ENCODE results near the gene AOPEP. TPM values are rescaled to one million over a fixed set of nuclear protein-coding genes. Genes with fewer than 3 reads are reported as not detected.

The AOPEP gene
- total and polyA plus RNA-seq, 12 donors, result 110 to 250 (median 161) TPM

DNA sequence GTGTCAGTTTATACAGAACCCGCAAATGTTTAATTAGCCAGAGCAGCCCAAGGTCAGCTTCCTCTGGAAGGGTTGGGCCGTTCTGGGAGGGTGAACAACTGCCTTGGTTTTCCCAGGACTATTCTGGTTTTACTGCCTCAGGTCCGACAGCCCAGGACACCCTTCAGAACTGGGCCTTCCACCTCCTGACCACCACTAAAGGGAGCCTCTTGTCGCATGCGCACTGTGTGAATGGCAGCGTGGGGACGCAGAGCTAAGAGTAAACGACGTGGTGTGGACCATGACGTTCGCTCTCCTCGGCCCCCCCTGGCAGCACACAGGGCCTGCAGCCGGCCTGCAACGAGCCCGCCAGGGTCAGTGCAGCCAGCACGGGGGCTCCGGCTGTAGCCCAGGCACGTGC, 376.1 kb downstream of the AOPEP start:
- Histone ChIP-seq H3K4me1 (peaks cover 20 to 93% (median 73%) of the 10 kb centered on the region in 9 donors), H3K27ac (peak overlapping the region in 8 of 10 donors; percentile 18 to 62 (median 26)), H3K9me3 (no peaks in the 10 kb centered on the region), H3K4me3 (no peak overlapping the region), H3K27me3 (no peaks in the 10 kb centered on the region), H3K36me3 (peaks cover 0 to 72% (median 13%) of the 10 kb centered on the region in 9 donors)
- ATAC-seq, result no peak
- DNase-seq, result no peak
- intact Hi-C loops (cut with DNase I), result no loop called here
- 79 to 80% methylated on average over 18 of the region's 18 CpGs for WGBS, 2 donors
- TF ChIP-seq, protein P1, sequence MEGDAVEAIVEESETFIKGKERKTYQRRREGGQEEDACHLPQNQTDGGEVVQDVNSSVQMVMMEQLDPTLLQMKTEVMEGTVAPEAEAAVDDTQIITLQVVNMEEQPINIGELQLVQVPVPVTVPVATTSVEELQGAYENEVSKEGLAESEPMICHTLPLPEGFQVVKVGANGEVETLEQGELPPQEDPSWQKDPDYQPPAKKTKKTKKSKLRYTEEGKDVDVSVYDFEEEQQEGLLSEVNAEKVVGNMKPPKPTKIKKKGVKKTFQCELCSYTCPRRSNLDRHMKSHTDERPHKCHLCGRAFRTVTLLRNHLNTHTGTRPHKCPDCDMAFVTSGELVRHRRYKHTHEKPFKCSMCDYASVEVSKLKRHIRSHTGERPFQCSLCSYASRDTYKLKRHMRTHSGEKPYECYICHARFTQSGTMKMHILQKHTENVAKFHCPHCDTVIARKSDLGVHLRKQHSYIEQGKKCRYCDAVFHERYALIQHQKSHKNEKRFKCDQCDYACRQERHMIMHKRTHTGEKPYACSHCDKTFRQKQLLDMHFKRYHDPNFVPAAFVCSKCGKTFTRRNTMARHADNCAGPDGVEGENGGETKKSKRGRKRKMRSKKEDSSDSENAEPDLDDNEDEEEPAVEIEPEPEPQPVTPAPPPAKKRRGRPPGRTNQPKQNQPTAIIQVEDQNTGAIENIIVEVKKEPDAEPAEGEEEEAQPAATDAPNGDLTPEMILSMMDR (IDR thresholded peaks at IDR 0.05), result no peak

- H3K36me3 ChIP-seq, result peaks cover 0 to 75% (median 13%) of the 10 kb centered on the region in 9 donors
- peak overlapping the region in 6 of 10 donors; percentile 25 to 65 (median 44) for H3K27ac ChIP-seq
- whole genome bisulfite sequencing, 2 donors, result 60 to 66% methylated on average over 15 of the region's 15 CpGs
- intact Hi-C loops (cut with DNase I), result no loop called here
- DNase-seq, result peak in 1 of 2 donors; percentile 58
- H3K4me3 ChIP-seq, result no peak overlapping the region
- ATAC-seq, result peak; percentile 10 to 55 (median 24)
- H3K4me1 ChIP-seq, result peaks cover 20 to 93% (median 67%) of the 10 kb centered on the region in 9 donors
- no peaks in the 10 kb centered on the region for H3K9me3 ChIP-seq
- TF ChIP-seq, protein P1 (IDR thresholded peaks at IDR 0.05), result peak in 1 of 9 donors; percentile 18
- H3K27me3 ChIP-seq, result no peaks in the 10 kb centered on the region
Measured at GRCh38 chr9:95103281-95103771, 376.8 kb downstream of the AOPEP start.

DNA sequence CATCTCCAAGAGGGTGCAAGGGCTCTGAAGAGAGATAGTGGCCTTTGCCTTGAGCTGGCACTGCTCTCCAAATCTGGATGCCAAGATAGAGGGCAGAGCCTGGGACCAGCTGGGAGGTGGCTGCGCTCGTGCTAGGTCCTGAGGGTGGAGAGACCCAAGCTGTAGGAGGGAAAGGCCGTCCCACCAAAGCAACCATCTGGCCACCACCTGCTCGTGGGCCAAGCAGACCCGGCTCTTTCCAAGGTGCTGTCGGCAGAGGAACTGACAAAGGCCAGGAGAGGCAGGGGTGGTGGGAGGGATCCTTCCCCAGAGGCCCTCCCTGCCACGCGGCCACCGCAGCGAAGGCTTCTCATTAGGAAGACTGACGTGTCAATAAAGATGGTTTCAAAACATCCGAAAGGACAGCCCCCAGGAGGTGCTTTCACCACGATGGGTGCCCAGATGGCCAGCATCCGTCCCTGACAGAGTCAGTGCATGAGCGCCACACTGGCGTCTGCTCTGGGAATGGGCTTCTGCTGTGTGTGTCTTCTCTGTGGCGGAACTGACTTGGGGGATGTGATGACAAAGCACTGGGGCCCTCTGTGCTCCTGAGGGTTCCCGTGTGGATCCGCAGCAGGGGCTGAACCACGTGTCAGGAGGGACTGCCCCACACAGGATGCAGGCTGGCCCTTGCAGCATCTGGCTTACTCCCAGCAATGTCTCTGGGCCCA, 377.5 kb downstream of the AOPEP start:
- DNase-seq, result no peak

DNA sequence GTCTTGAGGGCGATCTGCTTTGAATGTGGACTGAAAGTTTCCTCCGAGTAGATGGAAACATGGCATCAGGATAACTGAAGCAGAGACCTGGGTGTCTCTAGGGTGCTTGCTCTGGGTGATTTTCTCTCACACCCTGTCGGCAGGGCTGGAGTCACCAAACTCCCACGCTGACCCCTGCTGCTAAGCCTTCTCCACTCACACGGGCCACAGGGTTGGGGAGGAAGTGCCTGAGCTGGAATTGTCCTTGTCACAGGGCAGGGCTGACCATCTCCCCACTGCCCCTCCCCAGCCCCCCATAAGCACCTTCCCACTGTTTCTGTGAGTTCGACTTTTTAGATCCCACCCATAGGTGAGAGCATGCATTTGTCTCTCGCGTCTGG, 378.1 kb downstream of the AOPEP start:
- DNase-seq, result no peak
- H3K4me1 ChIP-seq, result peaks cover 16 to 95% (median 54%) of the 10 kb centered on the region in 9 donors
- peaks cover 0 to 76% (median 14%) of the 10 kb centered on the region in 9 donors for H3K36me3 ChIP-seq
- no peaks in the 10 kb centered on the region for H3K9me3 ChIP-seq
- intact Hi-C loops (cut with DNase I), result no loop called here
- peak overlapping the region in 5 of 10 donors; percentile 4 to 65 (median 39) for H3K27ac ChIP-seq
- WGBS, 2 donors, result 69 to 79% methylated on average over 8 of the region's 8 CpGs
- no peaks in the 10 kb centered on the region for H3K27me3 ChIP-seq
- no peak overlapping the region for H3K4me3 ChIP-seq
- peak in 4 of 8 donors; percentile 2 to 10 (median 4) for ATAC-seq
- TF ChIP-seq, protein P1 (IDR thresholded peaks at IDR 0.05), result no peak

More for the DNA sequence above, 377.5 kb downstream of the AOPEP start:
- peak overlapping the region in 7 of 10 donors; percentile 4 to 65 (median 37) for H3K27ac ChIP-seq
- H3K27me3 ChIP-seq, result no peaks in the 10 kb centered on the region
- H3K4me3 ChIP-seq, result no peak overlapping the region
- TF ChIP-seq, protein P1 (IDR thresholded peaks at IDR 0.05), result no peak
- peak; percentile 8 to 46 (median 35) for ATAC-seq
- H3K36me3 ChIP-seq, result peaks cover 0 to 76% (median 13%) of the 10 kb centered on the region in 9 donors
- peaks cover 16 to 93% (median 60%) of the 10 kb centered on the region in 9 donors for H3K4me1 ChIP-seq
- H3K9me3 ChIP-seq, result no peaks in the 10 kb centered on the region
- WGBS, 2 donors, result 51 to 54% methylated on average over 20 of the region's 20 CpGs
- intact Hi-C loops (cut with DNase I), result no loop called here
